GM19238 (cell line): ENCODE data around the gene ZNRD2.
"Not testable (repeated sequence)": the region's sequence is repeated elsewhere in the genome, so short reads cannot be mapped to it uniquely, and the experiment has no call there.

Experiments
- DNase-seq: peaks from one replicate; pipeline ENCODE4 v3.0.0; 2011; ENCODE audit warnings: low spot score; ENCODE audit not compliant: insufficient read length

ZNRD2 gene

GRCh38 chr11:65569973-65570918, at the start of gene ZNRD2:
Gene ZNRD2 (plus strand): TSS chr11:65570477. CDS start chr11:65570492, 15 bp downstream.
- peak; percentile 98 for DNase-seq

GRCh38 chr11:65521777-65522521, 48.3 kb upstream of the ZNRD2 start:
- not testable (repeated sequence) for DNase-seq

GRCh38 chr11:65522718-65523630, 47.3 kb upstream of the ZNRD2 start:
- DNase-seq: not testable (repeated sequence)

- not testable (repeated sequence) for DNase-seq
These were observed 46.7 kb upstream of the ZNRD2 start for GRCh38 chr11:65523631-65523968.

GRCh38 chr11:65524014-65524740, 46.1 kb upstream of the ZNRD2 start:
- DNase-seq: no peak

- DNase-seq: peak; percentile 76
These were observed 45.3 kb upstream of the ZNRD2 start, which contains the start of gene SCYL1 for GRCh38 chr11:65524741-65525545. Gene SCYL1 (plus strand): TSS chr11:65525083. CDS start chr11:65525154, 71 bp downstream.

GRCh38 chr11:65525546-65526480, 44.5 kb upstream of the ZNRD2 start:
- DNase-seq: no peak

- no peak for DNase-seq
These were observed 43.5 kb upstream of the ZNRD2 start for GRCh38 chr11:65526744-65527143.

- no peak for DNase-seq
These were observed 41.4 kb upstream of the ZNRD2 start for GRCh38 chr11:65528819-65529350.

GRCh38 chr11:65529475-65530156, 40.7 kb upstream of the ZNRD2 start:
- DNase-seq: no peak

GRCh38 chr11:65530157-65530496, 40.1 kb upstream of the ZNRD2 start:
- no peak for DNase-seq

GRCh38 chr11:65532388-65533064, 37.8 kb upstream of the ZNRD2 start:
- no peak for DNase-seq

GRCh38 chr11:65535102-65535501, 35.2 kb upstream of the ZNRD2 start:
- no peak for DNase-seq

GRCh38 chr11:65536412-65537295, 33.6 kb upstream of the ZNRD2 start:
- DNase-seq: no peak

- DNase-seq: no peak
These were observed 33.0 kb upstream of the ZNRD2 start for GRCh38 chr11:65537296-65537597.

- DNase-seq: no peak
These were observed 32.6 kb upstream of the ZNRD2 start for GRCh38 chr11:65537620-65538231.
